Epithelial cell of prostate (primary cell): ENCODE data around the gene CSNK1D.
"Not testable (repeated sequence)": the region's sequence is repeated elsewhere in the genome, so short reads cannot be mapped to it uniquely, and the experiment has no call there.

ENCODE experiments used
- DNase-seq: peaks from one replicate; pipeline ENCODE4 v3.0.0-alpha.2; 2011; ENCODE audit warnings: low read depth, low spot score
- H3K27ac ChIP-seq: fragments of 450-650 bp; 2 replicates; pipeline ENCODE4 v1.5.1; 2017; ENCODE audit warnings: mild to moderate bottlenecking

The CSNK1D gene

GRCh38 chr17:82276938-82277337 lies 3.4 kb upstream of the CSNK1D start:
- no peak overlapping the region for H3K27ac ChIP-seq
- DNase-seq, result no peak

- H3K27ac ChIP-seq, result no peak overlapping the region
- no peak for DNase-seq
Measured at GRCh38 chr17:82275326-82275725, 1.8 kb upstream of the CSNK1D start.

- no peak for DNase-seq
- no peak overlapping the region for H3K27ac ChIP-seq
Measured at GRCh38 chr17:82274134-82275020, 877 bp upstream of the CSNK1D start.

- peak overlapping the region; percentile 92 for H3K27ac ChIP-seq
- DNase-seq, result no peak
Measured at GRCh38 chr17:82272495-82273326, 789 bp downstream of the CSNK1D start.

- peak overlapping the region; percentile 92 for H3K27ac ChIP-seq
- no peak for DNase-seq
Measured at GRCh38 chr17:82271401-82271800, 2.1 kb downstream of the CSNK1D start.

GRCh38 chr17:82270651-82271050 lies 2.8 kb downstream of the CSNK1D start:
- peak overlapping the region; percentile 92 for H3K27ac ChIP-seq

GRCh38 chr17:82269882-82270500 lies 3.5 kb downstream of the CSNK1D start:
- DNase-seq, result no peak
- peak overlapping the region; percentile 92 for H3K27ac ChIP-seq

More at GRCh38 chr17:82270651-82271050, 2.8 kb downstream of the CSNK1D start:
- DNase-seq, result no peak

- peak overlapping the region; percentile 92 for H3K27ac ChIP-seq
- no peak for DNase-seq
Measured at GRCh38 chr17:82269138-82269881, 4.2 kb downstream of the CSNK1D start.

- DNase-seq, result no peak
- peak overlapping the region; percentile 92 for H3K27ac ChIP-seq
Measured at GRCh38 chr17:82267575-82268379, 5.7 kb downstream of the CSNK1D start.

- H3K27ac ChIP-seq, result no peak overlapping the region
Measured at GRCh38 chr17:82266142-82266541, 7.4 kb downstream of the CSNK1D start.

GRCh38 chr17:82263641-82264040 lies 9.9 kb downstream of the CSNK1D start:
- DNase-seq, result no peak
- no peak overlapping the region for H3K27ac ChIP-seq

More at GRCh38 chr17:82266142-82266541, 7.4 kb downstream of the CSNK1D start:
- no peak for DNase-seq

- no peak for DNase-seq
- H3K27ac ChIP-seq, result no peak overlapping the region
Measured at GRCh38 chr17:82262344-82262743, 11.2 kb downstream of the CSNK1D start.

GRCh38 chr17:82259972-82260961 lies 13.2 kb downstream of the CSNK1D start:
- H3K27ac ChIP-seq, DNase-seq: not testable (repeated sequence)

- H3K27ac ChIP-seq, result no peak overlapping the region
Measured at GRCh38 chr17:82258555-82258954, 14.9 kb downstream of the CSNK1D start.

GRCh38 chr17:82257473-82257872 lies 16.0 kb downstream of the CSNK1D start:
- no peak for DNase-seq
- H3K27ac ChIP-seq, result peak overlapping the region; percentile 14

More at GRCh38 chr17:82258555-82258954, 14.9 kb downstream of the CSNK1D start:
- no peak for DNase-seq

GRCh38 chr17:82256242-82256885 lies 17.1 kb downstream of the CSNK1D start:
- no peak for DNase-seq
- no peak overlapping the region for H3K27ac ChIP-seq

GRCh38 chr17:82255402-82255972 lies 18.0 kb downstream of the CSNK1D start:
- DNase-seq, result no peak
- no peak overlapping the region for H3K27ac ChIP-seq
